Adrenal gland (tissue), 5 donors: ENCODE measurements around the gene VSIG4.
"Not testable (repeated sequence)": the region's sequence is repeated elsewhere in the genome, so short reads cannot be mapped to it uniquely, and the experiment has no call there.

Source experiments
- POLR2A ChIP-seq, 2 donors: fragments of 450-650 bp; IDR thresholded peaks; one replicate each; pipeline ENCODE4 v1.6.1; 2017; ENCODE audit warnings: antibody characterized with exemption in 2 of 2, mild to moderate bottlenecking in 2 of 2, moderate library complexity in 1 of 2
- TF ChIP-seq, protein P1 (sequence below), 6 experiments: fragments of 450-650 bp in 4 of 6; fragments of 200-600 bp in 2 of 6; sonication (generic) in 1 of 6; IDR thresholded peaks; 1 replicate in 5 of 6; 2 replicates in 1 of 6; pipeline versions ENCODE4 v1.5.1 to v1.8.0; 2016 to 2021; ENCODE audit warnings: antibody characterized with exemption in 6 of 6, mild to moderate bottlenecking in 2 of 6, moderate library complexity in 1 of 6
- donor health status: DM: no; HTN: no; CAD: no.

DNA sequence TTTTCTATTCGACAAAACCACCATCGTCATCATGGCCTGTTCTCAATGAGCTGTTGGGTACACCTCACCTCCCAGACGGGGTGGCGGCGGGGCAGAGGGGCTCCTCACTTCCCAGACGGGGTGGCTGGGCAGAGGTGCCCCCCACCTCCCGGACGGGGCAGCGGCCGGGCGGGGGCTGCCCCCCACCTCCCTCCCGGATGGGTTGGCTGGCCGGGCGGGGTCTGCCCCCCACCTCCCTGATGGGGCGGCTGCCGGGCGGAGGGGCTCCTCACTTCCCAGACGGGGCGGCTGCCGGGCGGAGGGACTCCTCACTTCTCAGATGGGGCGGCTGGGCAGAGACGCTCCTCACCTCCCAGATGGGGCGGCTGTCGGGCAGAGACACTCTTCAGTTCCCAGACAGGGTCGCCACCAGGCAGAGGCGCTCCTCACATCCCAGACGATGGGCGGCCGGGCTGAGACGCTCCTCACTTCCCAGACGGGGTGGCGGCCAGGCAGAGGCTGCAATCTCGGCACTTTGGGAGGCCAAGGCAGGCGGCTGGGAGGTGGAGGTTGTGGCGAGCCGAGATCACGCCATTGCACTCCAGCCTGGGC lies 64.6 kb downstream of the VSIG4 start:
- TF ChIP-seq, protein P1, sequence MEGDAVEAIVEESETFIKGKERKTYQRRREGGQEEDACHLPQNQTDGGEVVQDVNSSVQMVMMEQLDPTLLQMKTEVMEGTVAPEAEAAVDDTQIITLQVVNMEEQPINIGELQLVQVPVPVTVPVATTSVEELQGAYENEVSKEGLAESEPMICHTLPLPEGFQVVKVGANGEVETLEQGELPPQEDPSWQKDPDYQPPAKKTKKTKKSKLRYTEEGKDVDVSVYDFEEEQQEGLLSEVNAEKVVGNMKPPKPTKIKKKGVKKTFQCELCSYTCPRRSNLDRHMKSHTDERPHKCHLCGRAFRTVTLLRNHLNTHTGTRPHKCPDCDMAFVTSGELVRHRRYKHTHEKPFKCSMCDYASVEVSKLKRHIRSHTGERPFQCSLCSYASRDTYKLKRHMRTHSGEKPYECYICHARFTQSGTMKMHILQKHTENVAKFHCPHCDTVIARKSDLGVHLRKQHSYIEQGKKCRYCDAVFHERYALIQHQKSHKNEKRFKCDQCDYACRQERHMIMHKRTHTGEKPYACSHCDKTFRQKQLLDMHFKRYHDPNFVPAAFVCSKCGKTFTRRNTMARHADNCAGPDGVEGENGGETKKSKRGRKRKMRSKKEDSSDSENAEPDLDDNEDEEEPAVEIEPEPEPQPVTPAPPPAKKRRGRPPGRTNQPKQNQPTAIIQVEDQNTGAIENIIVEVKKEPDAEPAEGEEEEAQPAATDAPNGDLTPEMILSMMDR (IDR thresholded peaks at IDR 0.05), result not testable (repeated sequence)
- not testable (repeated sequence) for TF ChIP-seq POLR2A (IDR thresholded peaks at IDR 0.05)
